NB4 (cell line): ENCODE measurements around the gene SLC16A1.

Source experiments
- CTCF ChIP-seq: IDR thresholded peaks from one replicate; pipeline ENCODE4 v1.5.1; 2012; ENCODE audit warnings: low read depth, low read length
- MAX ChIP-seq: IDR thresholded peaks from 2 replicates; pipeline ENCODE4 v1.6.1; 2011; ENCODE audit warnings: low read depth, low read length
- MYC ChIP-seq: IDR thresholded peaks from 2 replicates; pipeline ENCODE4 v1.6.1; 2011; ENCODE audit warnings: low read depth, low read length

- TF ChIP-seq CTCF (no peak), MAX (no peak), MYC (no peak)
These were observed 32.6 kb downstream of the SLC16A1 start for GRCh38 chr1:112923234-112923958.
